OCI-LY3 (cell line): ENCODE data around the gene NUP62.
A peak's percentile ranks its signal among the peaks of the same experiment; 100 is the strongest.

Source experiments
- H2AFZ ChIP-seq: fragments of 200-600, 300-600 bp; shearing (Covaris generic); 2 replicates; pipeline ENCODE4 v1.6.0; 2014; ENCODE audit warnings: antibody characterized with exemption, low read depth, low read length
- H3K27ac ChIP-seq: fragments of 200-600, 300-600 bp; sonication (generic); 2 replicates; pipeline ENCODE4 v1.5.1; 2014; ENCODE audit warnings: mild to moderate bottlenecking, low read length, moderate library complexity, mixed read lengths
- H3K27me3 ChIP-seq: fragments of 200-600, 300-600 bp; sonication (generic); 2 replicates; pipeline ENCODE4 v1.6.1; 2014; ENCODE audit warnings: low read depth, low read length, mixed read lengths
- H3K36me3 ChIP-seq: fragments of 200-600, 300-600 bp; sonication (generic); replicated peaks from 2 replicates; pipeline ENCODE3; 2014; ENCODE audit warnings: low read depth, low read length, mixed read lengths
- H3K4me1 ChIP-seq: fragments of 300-600, 200-600 bp; sonication (generic); 2 replicates; pipeline ENCODE4 v1.6.1; 2014; ENCODE audit warnings: low read length, mixed read lengths
- H3K4me2 ChIP-seq: fragments of 200-600, 300-600 bp; sonication (generic); 2 replicates; pipeline ENCODE4 v1.6.1; 2014; ENCODE audit warnings: low read length, mixed read lengths
- H3K4me3 ChIP-seq: fragments of 300-600, 200-600 bp; sonication (generic); 2 replicates; pipeline ENCODE4 v1.5.1; 2014; ENCODE audit warnings: antibody characterized with exemption, mild to moderate bottlenecking, low read length, moderate library complexity
- H3K79me2 ChIP-seq: fragments of 300-600, 200-600 bp; shearing (Covaris generic); 2 replicates; pipeline ENCODE4 v1.6.1; 2014; ENCODE audit warnings: mild to moderate bottlenecking, low read length, mixed read lengths
- H3K9ac ChIP-seq: fragments of 300-600, 200-600 bp; shearing (Covaris generic); 2 replicates; pipeline ENCODE4 v1.6.0; 2014; ENCODE audit warnings: mild to moderate bottlenecking, low read length, moderate library complexity
- H3K9me3 ChIP-seq: fragments of 200-600, 300-600 bp; shearing (Covaris generic); 2 replicates; pipeline ENCODE4 v1.6.1; 2014; ENCODE audit warnings: low read length, mixed read lengths; ENCODE audit not compliant: insufficient read depth
- H4K20me1 ChIP-seq: fragments of 200-600, 300-600 bp; sonication (generic); 2 replicates; pipeline ENCODE4 v1.6.1; 2016; ENCODE audit warnings: low read length, mixed read lengths; ENCODE audit not compliant: insufficient read depth
- EZH2phosphoT487 ChIP-seq: fragments of 200-600 bp; shearing (Covaris generic); IDR thresholded peaks from 2 replicates; pipeline ENCODE4 v1.6.1; 2018; ENCODE audit warnings: antibody characterized with exemption, mixed run types, low read depth
- TF ChIP-seq, protein P1 (sequence below): fragments of 200-600, 300-600 bp; sonication (generic); IDR thresholded peaks from 2 replicates; pipeline ENCODE4 v1.5.1; 2014; ENCODE audit warnings: antibody characterized with exemption, low read length, low read depth

NUP62 gene

DNA sequence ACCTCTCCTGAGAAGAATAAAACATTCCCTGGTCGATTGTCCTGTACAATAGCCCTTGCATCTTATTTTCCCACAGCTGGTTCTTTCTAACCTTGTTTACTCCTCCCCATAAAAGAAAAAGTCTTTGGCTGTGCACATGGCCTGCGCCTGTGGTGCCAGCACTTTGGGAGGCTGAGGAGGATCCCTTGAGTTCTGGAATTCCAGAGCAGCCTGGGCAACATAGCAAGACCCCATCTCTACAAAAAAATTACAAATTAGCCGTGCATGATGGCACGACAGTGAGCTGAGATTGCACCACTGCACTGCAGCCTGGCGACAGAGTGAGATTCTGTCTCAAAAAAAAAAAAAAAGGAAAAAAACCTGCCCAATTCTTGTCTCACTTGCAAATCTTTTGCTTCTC, 7.2 kb upstream of the NUP62 start:
- H3K79me2 ChIP-seq = peaks cover 19% of the 10 kb centered on the region

DNA sequence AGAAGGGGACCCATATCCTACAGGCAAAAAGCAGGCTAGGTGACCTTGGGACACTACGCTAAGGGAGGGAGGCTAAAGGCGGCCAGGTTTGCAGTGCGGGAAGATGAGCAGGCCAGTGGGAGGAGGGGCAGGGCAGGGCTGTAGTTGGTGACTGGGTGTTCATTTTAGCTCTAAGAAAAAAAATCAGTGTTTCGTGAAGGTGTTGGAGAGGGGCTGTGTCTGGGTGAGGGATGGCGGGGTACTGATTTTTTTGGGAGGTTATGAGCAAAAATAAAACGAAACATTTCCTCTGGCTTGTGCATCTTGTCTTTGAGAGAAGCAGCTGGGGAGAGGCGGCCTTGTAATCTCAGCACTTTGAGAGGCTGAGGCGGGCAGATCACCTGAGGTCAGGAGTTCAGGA, 4.3 kb upstream of the NUP62 start:
- TF ChIP-seq, protein P1, sequence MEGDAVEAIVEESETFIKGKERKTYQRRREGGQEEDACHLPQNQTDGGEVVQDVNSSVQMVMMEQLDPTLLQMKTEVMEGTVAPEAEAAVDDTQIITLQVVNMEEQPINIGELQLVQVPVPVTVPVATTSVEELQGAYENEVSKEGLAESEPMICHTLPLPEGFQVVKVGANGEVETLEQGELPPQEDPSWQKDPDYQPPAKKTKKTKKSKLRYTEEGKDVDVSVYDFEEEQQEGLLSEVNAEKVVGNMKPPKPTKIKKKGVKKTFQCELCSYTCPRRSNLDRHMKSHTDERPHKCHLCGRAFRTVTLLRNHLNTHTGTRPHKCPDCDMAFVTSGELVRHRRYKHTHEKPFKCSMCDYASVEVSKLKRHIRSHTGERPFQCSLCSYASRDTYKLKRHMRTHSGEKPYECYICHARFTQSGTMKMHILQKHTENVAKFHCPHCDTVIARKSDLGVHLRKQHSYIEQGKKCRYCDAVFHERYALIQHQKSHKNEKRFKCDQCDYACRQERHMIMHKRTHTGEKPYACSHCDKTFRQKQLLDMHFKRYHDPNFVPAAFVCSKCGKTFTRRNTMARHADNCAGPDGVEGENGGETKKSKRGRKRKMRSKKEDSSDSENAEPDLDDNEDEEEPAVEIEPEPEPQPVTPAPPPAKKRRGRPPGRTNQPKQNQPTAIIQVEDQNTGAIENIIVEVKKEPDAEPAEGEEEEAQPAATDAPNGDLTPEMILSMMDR = no peak
- TF ChIP-seq EZH2phosphoT487 = no peak
- no peaks in the 10 kb centered on the region for H3K9me3 ChIP-seq
- H2AFZ ChIP-seq = no peak overlapping the region
- H3K4me3 ChIP-seq = peak overlapping the region; percentile 47
- peak overlapping the region; percentile 43 for H3K27ac ChIP-seq
- peaks cover 69% of the 10 kb centered on the region for H4K20me1 ChIP-seq
- H3K4me1 ChIP-seq = peaks cover 32% of the 10 kb centered on the region
- peaks cover 48% of the 10 kb centered on the region for H3K79me2 ChIP-seq
- H3K4me2 ChIP-seq = peak overlapping the region; percentile 2; the same call in 1 of the 2 replicates
- peaks cover 49% of the 10 kb centered on the region for H3K36me3 ChIP-seq
- H3K9ac ChIP-seq = no peak overlapping the region
- H3K27me3 ChIP-seq = no peaks in the 10 kb centered on the region

More for the DNA sequence above, 7.2 kb upstream of the NUP62 start:
- Histone ChIP-seq H3K27ac (peak overlapping the region; percentile 47), H4K20me1 (peaks cover 47% of the 10 kb centered on the region), H3K9ac (no peak overlapping the region), H3K4me3 (no peak overlapping the region), H3K36me3 (peaks cover 23% of the 10 kb centered on the region), H3K4me1 (peaks cover 21% of the 10 kb centered on the region), H2AFZ (no peak overlapping the region), H3K9me3 (no peaks in the 10 kb centered on the region), H3K27me3 (no peaks in the 10 kb centered on the region), H3K4me2 (no peak overlapping the region)
- TF ChIP-seq, protein P1 = no peak
- no peak for TF ChIP-seq EZH2phosphoT487

DNA sequence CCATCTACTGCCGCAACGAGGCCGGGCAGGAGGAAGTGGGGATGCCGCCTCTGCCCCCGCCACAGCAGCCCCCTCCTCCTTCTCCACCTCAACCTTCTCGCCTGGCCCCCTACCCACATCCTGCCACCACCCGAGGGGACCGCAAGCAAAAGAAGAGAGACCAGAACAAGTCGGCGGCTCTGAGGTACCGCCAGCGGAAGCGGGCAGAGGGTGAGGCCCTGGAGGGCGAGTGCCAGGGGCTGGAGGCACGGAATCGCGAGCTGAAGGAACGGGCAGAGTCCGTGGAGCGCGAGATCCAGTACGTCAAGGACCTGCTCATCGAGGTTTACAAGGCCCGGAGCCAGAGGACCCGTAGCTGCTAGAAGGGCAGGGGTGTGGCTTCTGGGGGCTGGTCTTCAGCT, 3.4 kb upstream of the NUP62 start:
- Histone ChIP-seq H3K27me3 (no peaks in the 10 kb centered on the region), H3K9ac (no peak overlapping the region), H2AFZ (no peak overlapping the region), H3K79me2 (peaks cover 57% of the 10 kb centered on the region), H3K4me2 (peak overlapping the region; percentile 2), H3K4me1 (peaks cover 38% of the 10 kb centered on the region), H3K9me3 (0 out of 2 replicates have a peak, but pooled peaks cover 3% of the 10 kb centered on the region), H3K27ac (peak overlapping the region; percentile 43), H3K36me3 (peaks cover 52% of the 10 kb centered on the region), H3K4me3 (peak overlapping the region; percentile 47), H4K20me1 (peaks cover 64% of the 10 kb centered on the region)
- TF ChIP-seq, protein P1 = no peak
- TF ChIP-seq EZH2phosphoT487 = no peak

DNA sequence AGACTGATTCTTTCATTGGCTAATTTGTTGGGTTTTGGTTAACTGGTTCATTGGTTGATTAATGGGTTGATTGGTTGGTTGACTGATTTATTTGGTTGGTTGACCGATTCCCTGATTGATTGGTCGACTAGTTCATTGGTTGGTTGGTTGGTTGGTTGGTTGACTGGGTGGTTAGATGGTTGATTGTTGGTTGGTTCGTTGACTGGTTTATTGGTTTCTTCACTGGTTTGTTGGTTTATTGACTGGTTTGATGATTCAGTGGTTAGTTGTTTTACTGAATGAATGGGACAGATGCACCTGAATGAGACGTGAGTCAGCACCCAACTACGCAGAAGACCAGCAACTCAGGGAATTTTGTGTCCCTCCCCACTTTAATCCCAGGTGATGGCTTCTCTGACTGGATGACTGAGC, 2.7 kb upstream of the NUP62 start:
- Histone ChIP-seq H3K9ac (no peak overlapping the region), H3K9me3 (0 out of 2 replicates have a peak, but pooled peaks cover 3% of the 10 kb centered on the region), H3K36me3 (peaks cover 59% of the 10 kb centered on the region), H2AFZ (no peak overlapping the region), H3K4me2 (peak overlapping the region; percentile 85), H3K27me3 (no peaks in the 10 kb centered on the region), H4K20me1 (peaks cover 63% of the 10 kb centered on the region), H3K4me1 (peaks cover 45% of the 10 kb centered on the region), H3K27ac (peak overlapping the region; percentile 95), H3K4me3 (peak overlapping the region; percentile 89), H3K79me2 (peaks cover 64% of the 10 kb centered on the region)
- TF ChIP-seq, protein P1 = no peak
- TF ChIP-seq EZH2phosphoT487 = no peak
